GM12892 (cell line): ENCODE results near the gene PIAS4.

Experiments used
- DNase-seq: peaks from one replicate; pipeline ENCODE4 v3.0.0; 2011; ENCODE audit not compliant: insufficient read length
- FAIRE-seq: peaks from 2 replicates; lab custom pipeline; 2011; peaks lifted over from hg19 to GRCh38; lab: Jason Lieb, UNC
- POLR2A ChIP-seq: IDR thresholded peaks from 2 replicates; pipeline ENCODE4 v1.6.1; 2011; ENCODE audit warnings: low read depth, low read length, control low read depth
- POLR2AphosphoS5 ChIP-seq: IDR thresholded peaks from 2 replicates; pipeline ENCODE4 v1.6.1; 2011; ENCODE audit warnings: low read depth, low read length, control low read depth
- TAF1 ChIP-seq: IDR thresholded peaks from 2 replicates; pipeline ENCODE4 v1.6.1; 2011; ENCODE audit warnings: low read depth, mild to moderate bottlenecking, control low read depth, low read length, borderline replicate concordance

The PIAS4 gene

DNA sequence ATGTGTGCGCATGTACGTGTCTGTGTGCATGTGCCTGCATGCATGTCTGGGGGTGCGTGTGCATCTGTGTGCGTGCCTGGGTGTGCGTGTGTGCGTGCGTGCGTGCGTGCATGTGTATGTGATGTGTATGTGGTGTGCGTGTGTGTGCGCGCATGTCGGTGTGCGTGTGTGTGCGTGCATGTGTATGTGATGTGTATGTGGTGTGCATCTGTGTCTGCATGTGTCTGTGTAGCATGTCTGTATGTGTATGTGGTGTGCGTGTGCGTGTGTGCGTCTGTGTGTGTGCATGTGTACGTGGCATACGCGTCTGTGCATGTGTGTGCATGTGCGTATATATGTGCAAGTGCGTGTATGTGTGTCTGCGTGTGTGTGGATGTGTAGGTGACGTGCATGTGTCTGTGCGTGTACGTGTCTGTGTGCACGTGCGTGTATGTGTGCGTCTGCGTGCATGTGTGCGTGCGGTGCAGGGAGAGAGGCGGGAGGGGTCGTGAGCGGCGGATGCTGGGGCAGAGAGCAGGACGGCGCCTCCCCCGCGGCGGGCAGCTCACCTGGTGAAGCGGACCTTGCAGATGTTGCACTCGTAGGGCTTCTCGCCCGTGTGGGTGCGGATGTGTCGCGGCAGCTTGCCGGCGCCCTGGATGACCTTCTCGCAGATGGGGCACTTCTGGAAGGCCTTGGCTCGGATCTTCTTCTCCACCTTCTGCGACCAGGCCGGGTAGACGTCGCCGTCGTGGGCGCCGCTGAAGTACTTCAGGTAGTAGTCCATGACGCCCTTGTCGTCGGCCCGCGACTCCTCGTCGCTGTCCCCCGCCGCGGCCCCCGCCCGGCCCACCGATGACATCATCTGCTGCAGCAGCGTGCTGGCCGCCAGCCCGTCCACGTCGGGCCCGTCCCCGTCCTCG lies 46.1 kb downstream of the PIAS4 start:
- no peak for DNase-seq
- peak; percentile 82 for FAIRE-seq
- TF ChIP-seq POLR2AphosphoS5, result peak; percentile 82
- TF ChIP-seq TAF1, result no peak
- TF ChIP-seq POLR2A, result peak; percentile 56

GRCh38 chr19:4054441-4055208 lies 47.1 kb downstream of the PIAS4 start:
- no peak for DNase-seq
- no peak for FAIRE-seq
- TF ChIP-seq TAF1, result no peak
- TF ChIP-seq POLR2AphosphoS5, result no peak
- TF ChIP-seq POLR2A, result no peak; the same call in 1 of the 2 replicates

GRCh38 chr19:4055209-4055552 lies 47.6 kb downstream of the PIAS4 start:
- FAIRE-seq (no peak), DNase-seq (no peak)
- TF ChIP-seq TAF1 (no peak), POLR2A (no peak), POLR2AphosphoS5 (no peak)

- FAIRE-seq, result no peak
- no peak for TF ChIP-seq POLR2A
- no peak for TF ChIP-seq TAF1
- no peak; the same call in 1 of the 2 replicates for TF ChIP-seq POLR2AphosphoS5
- DNase-seq, result no peak
These were observed 50.6 kb downstream of the PIAS4 start for GRCh38 chr19:4057931-4058692.

- no peak for DNase-seq
- no peak for FAIRE-seq
- TF ChIP-seq POLR2AphosphoS5 (no peak), TAF1 (no peak), POLR2A (no peak; the same call in 1 of the 2 replicates)
These were observed 51.3 kb downstream of the PIAS4 start for GRCh38 chr19:4058693-4059452.

- no peak; the same call in 1 of the 2 replicates for TF ChIP-seq POLR2AphosphoS5
- DNase-seq (no peak), FAIRE-seq (peak; percentile 69)
These were observed 51.9 kb downstream of the PIAS4 start for GRCh38 chr19:4059453-4059871.

DNA sequence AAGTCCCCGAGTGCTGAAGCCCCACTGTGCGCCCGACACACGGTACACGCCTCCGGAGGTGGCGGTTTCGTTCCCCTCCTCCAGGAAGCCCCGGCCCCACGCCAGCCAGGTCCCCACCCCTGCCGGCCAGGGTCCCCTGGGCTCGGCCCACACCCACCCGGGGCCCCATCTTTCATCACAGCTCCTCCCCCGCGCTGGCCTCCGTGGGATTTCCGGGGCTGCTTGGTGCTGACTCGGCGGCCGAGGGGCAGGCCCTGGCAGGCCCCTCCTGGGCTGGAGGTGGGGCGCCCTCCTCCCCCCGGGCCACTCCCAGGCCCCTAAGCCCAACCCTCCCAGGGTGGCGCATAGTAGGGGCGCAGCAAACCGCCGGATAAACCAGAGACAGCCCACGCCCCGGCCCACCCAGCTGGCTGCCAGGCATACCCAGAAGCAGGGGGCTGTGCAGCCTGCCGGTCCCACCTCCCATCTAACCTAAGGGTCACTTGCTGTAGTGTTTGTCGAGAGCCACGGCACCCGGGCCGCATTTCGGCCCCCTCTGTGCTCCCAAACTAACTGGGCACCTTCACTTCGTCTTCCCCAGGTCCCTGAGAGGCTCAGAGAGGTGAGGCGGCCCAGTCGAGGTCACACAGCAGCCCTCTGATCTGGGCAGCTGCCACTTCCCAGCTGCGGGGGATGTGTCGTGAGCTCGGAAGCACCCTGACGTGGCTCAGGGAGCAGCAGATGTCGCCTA lies 52.5 kb downstream of the PIAS4 start:
- no peak for TF ChIP-seq POLR2A
- no peak for TF ChIP-seq POLR2AphosphoS5
- TF ChIP-seq TAF1, result no peak
- no peak for FAIRE-seq

GRCh38 chr19:4060621-4061177 lies 53.2 kb downstream of the PIAS4 start:
- TF ChIP-seq POLR2A (no peak), TAF1 (no peak), POLR2AphosphoS5 (no peak)
- FAIRE-seq (no peak), DNase-seq (no peak)

More for the DNA sequence above, 52.5 kb downstream of the PIAS4 start:
- peak; percentile 79 for DNase-seq

DNA sequence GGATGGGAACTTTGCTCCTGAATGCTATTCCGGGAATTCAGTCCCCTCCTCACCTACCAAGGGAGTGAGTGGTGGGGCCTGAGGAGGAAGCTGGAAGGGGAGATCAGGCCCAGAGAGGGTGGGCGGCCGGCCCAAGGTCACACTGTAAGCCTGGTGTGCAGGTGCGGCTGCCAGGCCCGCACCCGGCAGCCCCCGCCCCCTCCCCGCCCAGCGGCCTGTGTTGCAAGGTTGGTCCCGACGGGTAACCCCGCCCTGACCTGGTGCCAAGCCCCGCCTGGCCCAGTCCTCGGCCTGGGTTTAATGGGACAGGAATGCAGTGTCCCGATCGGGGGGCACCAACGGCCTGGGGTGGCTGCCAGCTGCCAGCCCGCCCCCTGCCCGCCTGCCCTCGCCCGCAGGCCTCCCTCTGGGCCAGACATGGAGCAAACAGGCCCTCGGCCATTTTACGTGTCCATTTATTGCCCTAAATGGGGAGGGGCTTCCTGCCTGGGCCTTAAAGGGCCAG lies 53.7 kb downstream of the PIAS4 start:
- FAIRE-seq (peak; percentile 89), DNase-seq (no peak)
- TF ChIP-seq POLR2AphosphoS5 (no peak), POLR2A (no peak; the same call in 1 of the 2 replicates), TAF1 (no peak)
